KMS-11 (cell line): ENCODE data around the gene SYT15.
"Not testable (repeated sequence)": the region's sequence is repeated elsewhere in the genome, so short reads cannot be mapped to it uniquely, and the experiment has no call there.

ENCODE experiments used
- H2AFZ ChIP-seq: fragments of 200-600 bp; sonication (generic); 2 replicates; pipeline ENCODE4 v1.6.1; 2016; ENCODE audit warnings: antibody characterized with exemption, mixed run types, low read depth
- H3K27ac ChIP-seq: fragments of 200-600 bp; sonication (generic); 2 replicates; pipeline ENCODE4 v1.6.1; 2016; ENCODE audit warnings: mild to moderate bottlenecking, mixed run types
- H3K27me3 ChIP-seq: fragments of 200-600 bp; sonication (generic); 2 replicates; pipeline ENCODE4 v1.6.1; 2017; ENCODE audit warnings: mild to moderate bottlenecking, low read depth, mixed run types, moderate library complexity; ENCODE audit not compliant: insufficient read depth
- H3K36me3 ChIP-seq: fragments of 200-600 bp; sonication (generic); 2 replicates; pipeline ENCODE4 v1.6.1; 2017; ENCODE audit warnings: mild to moderate bottlenecking, mixed run types; ENCODE audit not compliant: insufficient read depth
- H3K4me1 ChIP-seq: fragments of 200-600 bp; sonication (generic); 2 replicates; pipeline ENCODE4 v1.6.1; 2016; ENCODE audit warnings: mild to moderate bottlenecking, low read depth, mixed run types; ENCODE audit not compliant: poor library complexity, severe bottlenecking
- H3K4me2 ChIP-seq: fragments of 200-600 bp; sonication (generic); 2 replicates; pipeline ENCODE4 v1.7.0; 2016; ENCODE audit warnings: mild to moderate bottlenecking, mixed run types
- H3K4me3 ChIP-seq: fragments of 200-600 bp; sonication (generic); IDR thresholded peaks from 2 replicates; pipeline ENCODE4 v1.6.1; 2017; ENCODE audit warnings: low read depth, low read length, mixed read lengths; ENCODE audit not compliant: insufficient read depth
- H3K79me2 ChIP-seq: fragments of 200-600 bp; sonication (generic); 2 replicates; pipeline ENCODE4 v1.6.1; 2016; ENCODE audit warnings: low read depth, mixed run types; ENCODE audit not compliant: insufficient read depth
- H3K9ac ChIP-seq: fragments of 200-600 bp; sonication (generic); 2 replicates; pipeline ENCODE4 v1.6.1; 2016; ENCODE audit warnings: mild to moderate bottlenecking, mixed run types
- H4K20me1 ChIP-seq: fragments of 200-600 bp; sonication (generic); 2 replicates; pipeline ENCODE4 v1.6.1; 2016; ENCODE audit warnings: mild to moderate bottlenecking, mixed run types; ENCODE audit not compliant: insufficient read depth

SYT15 gene

DNA sequence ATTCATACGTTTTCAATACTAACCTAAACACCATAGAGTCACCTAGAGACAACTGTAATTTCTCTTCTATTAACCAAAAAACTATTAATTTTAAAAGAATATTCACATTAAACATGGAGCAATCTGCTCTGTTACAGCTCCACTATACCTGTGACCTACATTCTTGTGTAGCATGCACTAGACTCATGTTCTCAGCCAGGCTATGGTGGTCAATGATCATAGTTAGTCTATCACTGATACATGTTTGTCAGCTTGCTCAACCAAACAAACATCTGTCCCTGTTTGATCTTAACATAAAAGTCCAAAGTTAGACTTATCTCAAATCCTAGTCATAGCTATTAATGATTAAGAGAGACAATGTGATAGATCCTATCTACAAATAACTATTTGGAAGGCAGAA is 50.9 kb downstream of the SYT15 start:
- not testable (repeated sequence) for H2AFZ ChIP-seq, H3K27me3 ChIP-seq, H3K79me2 ChIP-seq, H3K9ac ChIP-seq, H3K4me2 ChIP-seq, H3K4me3 ChIP-seq, H4K20me1 ChIP-seq, H3K27ac ChIP-seq, H3K4me1 ChIP-seq, H3K36me3 ChIP-seq

DNA sequence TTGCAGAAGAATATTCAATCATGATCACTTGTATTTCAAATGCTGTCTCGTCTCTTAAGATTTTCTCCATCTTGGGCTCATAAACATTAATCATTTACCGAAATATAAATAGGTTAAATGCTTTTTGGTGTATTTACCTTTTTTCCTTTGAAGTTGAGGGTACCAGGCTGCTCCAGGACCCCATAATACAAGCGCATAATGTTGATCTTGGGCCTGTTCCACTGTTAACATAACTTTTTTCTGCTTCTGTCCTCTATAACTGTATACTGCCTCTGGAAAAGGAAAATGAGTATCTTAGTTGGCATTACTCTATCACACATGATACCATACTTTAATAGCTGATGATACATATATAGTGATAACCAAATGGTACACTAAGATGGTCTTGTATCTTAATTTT is 51.9 kb downstream of the SYT15 start:
- not testable (repeated sequence) for H3K27ac ChIP-seq, H3K27me3 ChIP-seq, H3K79me2 ChIP-seq, H3K4me1 ChIP-seq, H4K20me1 ChIP-seq, H3K4me2 ChIP-seq, H3K9ac ChIP-seq, H3K4me3 ChIP-seq, H3K36me3 ChIP-seq, H2AFZ ChIP-seq

DNA sequence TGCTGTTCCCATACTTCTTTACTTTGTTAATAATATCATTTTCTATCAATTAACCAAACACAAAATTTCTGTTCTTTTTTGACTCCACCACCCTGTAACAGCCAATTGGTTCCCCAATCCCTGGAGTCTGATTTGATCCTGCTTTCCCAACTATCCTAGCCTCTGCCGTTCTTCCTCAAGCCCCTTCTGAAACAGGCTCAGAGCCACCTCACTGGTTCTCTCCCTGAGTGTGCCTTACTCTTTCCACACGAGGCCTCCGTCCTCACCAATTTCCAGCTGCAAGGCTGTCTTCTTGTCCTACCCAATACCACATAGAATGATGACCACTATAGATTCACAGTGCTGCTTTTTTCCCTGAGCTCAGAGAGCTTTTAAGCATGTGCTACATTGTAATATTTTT is 52.8 kb downstream of the SYT15 start:
- H3K4me1 ChIP-seq, H3K4me3 ChIP-seq, H3K4me2 ChIP-seq, H3K9ac ChIP-seq, H2AFZ ChIP-seq, H4K20me1 ChIP-seq, H3K79me2 ChIP-seq, H3K27ac ChIP-seq, H3K27me3 ChIP-seq, H3K36me3 ChIP-seq: not testable (repeated sequence)

DNA sequence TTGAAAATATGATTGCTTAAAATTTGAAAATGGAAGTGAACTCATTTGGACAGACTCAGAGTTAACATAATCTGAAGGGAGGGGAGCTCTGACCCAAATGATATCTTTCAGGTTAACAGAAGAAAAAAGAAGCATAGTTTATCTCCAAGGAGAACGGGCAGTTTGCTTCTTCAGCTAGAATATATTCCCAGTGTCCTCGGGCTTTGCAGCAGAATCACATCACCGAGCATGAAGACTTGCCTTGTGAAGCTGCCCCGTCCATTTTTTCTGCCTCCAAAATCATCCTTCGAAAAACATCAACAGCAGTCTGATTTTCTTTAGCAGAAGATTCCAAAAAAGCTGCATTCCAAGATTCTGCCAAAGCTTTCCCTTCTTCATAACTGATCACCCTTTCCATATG is 55.8 kb downstream of the SYT15 start:
- H3K79me2 ChIP-seq, H3K4me3 ChIP-seq, H3K9ac ChIP-seq, H4K20me1 ChIP-seq, H3K4me2 ChIP-seq, H3K27ac ChIP-seq, H3K4me1 ChIP-seq, H3K36me3 ChIP-seq, H3K27me3 ChIP-seq, H2AFZ ChIP-seq: not testable (repeated sequence)

DNA sequence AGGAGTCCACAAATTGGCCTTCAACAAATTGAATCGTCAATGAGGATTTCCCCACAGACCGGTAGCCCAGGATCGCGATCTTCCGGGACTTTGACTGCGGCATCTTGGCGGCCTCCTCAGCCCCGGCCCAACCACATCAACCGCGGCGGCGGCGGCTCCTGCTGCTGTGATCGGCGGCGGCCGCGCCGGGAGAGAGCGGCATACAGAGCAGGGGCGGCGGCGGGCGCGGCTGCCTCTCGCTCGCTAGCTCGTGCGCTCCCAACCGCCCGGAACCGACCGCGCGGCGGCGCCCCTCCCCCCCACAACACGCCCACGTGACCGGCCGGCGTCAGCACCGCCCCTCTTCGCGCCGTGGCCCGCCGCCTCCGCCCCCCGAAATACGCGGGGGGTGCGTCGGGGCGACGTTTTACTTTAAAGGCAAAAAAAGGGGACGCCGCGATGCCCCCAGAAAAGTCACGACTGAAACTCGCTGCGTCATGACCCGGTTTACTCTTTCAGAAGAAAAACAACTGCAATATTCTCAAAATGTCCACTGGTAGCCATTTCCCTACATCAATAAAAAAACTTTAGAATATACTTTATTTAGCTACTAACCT is 56.5 kb downstream of the SYT15 start:
- H3K27ac ChIP-seq, H3K79me2 ChIP-seq, H3K4me1 ChIP-seq, H3K9ac ChIP-seq, H3K36me3 ChIP-seq, H3K27me3 ChIP-seq, H3K4me2 ChIP-seq, H2AFZ ChIP-seq, H4K20me1 ChIP-seq, H3K4me3 ChIP-seq: not testable (repeated sequence)

DNA sequence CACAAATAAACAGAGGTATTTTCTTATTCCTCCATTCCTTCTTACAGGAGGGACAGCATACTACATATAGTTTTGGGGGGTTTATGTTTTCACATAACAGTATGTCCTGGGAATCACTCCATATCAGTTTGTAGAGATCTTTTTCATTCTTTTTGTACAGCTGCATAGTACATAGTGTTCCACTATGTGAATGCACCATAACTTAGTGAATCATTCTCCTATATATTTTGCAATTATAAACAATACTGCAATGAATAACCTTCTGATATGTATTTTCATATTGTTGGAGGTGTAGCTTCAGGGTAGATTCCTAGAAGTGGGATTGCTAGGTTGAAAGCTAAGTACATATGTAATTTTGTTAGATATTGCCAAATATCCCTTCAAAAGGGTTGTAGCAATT is 61.1 kb downstream of the SYT15 start:
- H3K79me2 ChIP-seq, H3K27ac ChIP-seq, H3K4me1 ChIP-seq, H3K36me3 ChIP-seq, H3K4me3 ChIP-seq, H4K20me1 ChIP-seq, H3K27me3 ChIP-seq, H3K4me2 ChIP-seq, H2AFZ ChIP-seq, H3K9ac ChIP-seq: not testable (repeated sequence)
